ENCODE measurements around the gene MRPS11. TPM values are rescaled to one million over a fixed set of nuclear protein-coding genes. Genes with fewer than 3 reads are reported as not detected.

Gene MRPS11
- total and polyA plus RNA-seq, 2 of the 8 experiments (the other 6 are each of a cell fraction or from before 2014, with no cell fraction given), result 41.4 to 59.2 TPM

- Histone ChIP-seq H3K27me3 (replicated peaks in 1 of 4; ENCODE audit: control insufficient read depth in 3 of 4, extremely low read depth in 1 of 4, insufficient read depth in 3 of 4, low read length in 3 of 4) (no peaks in the 10 kb centered on the region), H2BK5ac (ENCODE audit: low read depth, low read length) (no peak overlapping the region), H3K23ac (ENCODE audit: insufficient read length) (no peak overlapping the region), H3K36me3 (ENCODE audit: control insufficient read depth in 2 of 4, insufficient read depth in 4 of 4, low read length in 3 of 4) (no peaks in the 10 kb centered on the region), H4K20me1 (replicated peaks in 1 of 2; ENCODE audit: control insufficient read depth in 1 of 2, insufficient read depth in 2 of 2, low read length in 2 of 2) (no peaks in the 10 kb centered on the region), H2BK20ac (ENCODE audit: low read length) (no peak overlapping the region), H3K23me2 (ENCODE audit: low read depth, low read length) (no peaks in the 10 kb centered on the region; the same call in 1 of the 2 replicates), H3K18ac (ENCODE audit: extremely low read depth, low read length) (no peak overlapping the region), H2BK15ac (ENCODE audit: low read length) (no peak overlapping the region), H4K91ac (replicated peaks; ENCODE audit: insufficient read length, low read length) (no peak overlapping the region), H2BK12ac (ENCODE audit: low read depth, low read length) (no peak overlapping the region), H3K56ac (replicated peaks; ENCODE audit: insufficient read length, low read depth, low read length) (no peak overlapping the region), H2BK120ac (replicated peaks; ENCODE audit: low read depth, low read length) (no peak overlapping the region), H3K9me3 (ENCODE audit: insufficient read depth in 2 of 2, low read depth in 1 of 2, low read length in 1 of 2) (no peaks in the 10 kb centered on the region), H2AFZ (ENCODE audit: low read length) (no peak overlapping the region), H2AK5ac (ENCODE audit: low read depth, low read length) (no peak overlapping the region), H3K14ac (ENCODE audit: insufficient read length) (no peak overlapping the region), H3K4me1 (replicated peaks in 1 of 4; ENCODE audit: control insufficient read depth in 3 of 4, insufficient read depth in 4 of 4, low read length in 3 of 4) (no peaks in the 10 kb centered on the region), H4K8ac (ENCODE audit: extremely low read depth, insufficient read depth, low read length) (no peak overlapping the region), H3K4me2 (ENCODE audit: insufficient read depth in 1 of 2, low read depth in 2 of 2, low read length in 2 of 2) (no peak overlapping the region), H3K79me2 (ENCODE audit: control insufficient read depth in 1 of 2, insufficient read depth in 2 of 2, low read length in 2 of 2) (no peaks in the 10 kb centered on the region), H3K4me3 (ENCODE audit: extremely low read depth in 1 of 4, insufficient read depth in 2 of 4, low read depth in 3 of 4, low read length in 4 of 4) (no peak overlapping the region), H4K5ac (ENCODE audit: insufficient read length, low read depth, low read length) (no peak overlapping the region), H3K79me1 (ENCODE audit: low read depth, low read length) (no peaks in the 10 kb centered on the region), H3K4ac (replicated peaks; ENCODE audit: insufficient read length, low read depth, low read length) (no peak overlapping the region), H3K27ac (ENCODE audit: low read depth, low read length) (no peak overlapping the region), H3K9ac (replicated peaks in 1 of 4; ENCODE audit: extremely low read depth in 1 of 4, low read depth in 3 of 4, low read length in 3 of 4) (no peak overlapping the region)
- FAIRE-seq (no peak), DNase-seq (ENCODE audit: low read depth in 1 of 2, low spot score in 2 of 2) (no peak)
- TF ChIP-seq, protein P1, sequence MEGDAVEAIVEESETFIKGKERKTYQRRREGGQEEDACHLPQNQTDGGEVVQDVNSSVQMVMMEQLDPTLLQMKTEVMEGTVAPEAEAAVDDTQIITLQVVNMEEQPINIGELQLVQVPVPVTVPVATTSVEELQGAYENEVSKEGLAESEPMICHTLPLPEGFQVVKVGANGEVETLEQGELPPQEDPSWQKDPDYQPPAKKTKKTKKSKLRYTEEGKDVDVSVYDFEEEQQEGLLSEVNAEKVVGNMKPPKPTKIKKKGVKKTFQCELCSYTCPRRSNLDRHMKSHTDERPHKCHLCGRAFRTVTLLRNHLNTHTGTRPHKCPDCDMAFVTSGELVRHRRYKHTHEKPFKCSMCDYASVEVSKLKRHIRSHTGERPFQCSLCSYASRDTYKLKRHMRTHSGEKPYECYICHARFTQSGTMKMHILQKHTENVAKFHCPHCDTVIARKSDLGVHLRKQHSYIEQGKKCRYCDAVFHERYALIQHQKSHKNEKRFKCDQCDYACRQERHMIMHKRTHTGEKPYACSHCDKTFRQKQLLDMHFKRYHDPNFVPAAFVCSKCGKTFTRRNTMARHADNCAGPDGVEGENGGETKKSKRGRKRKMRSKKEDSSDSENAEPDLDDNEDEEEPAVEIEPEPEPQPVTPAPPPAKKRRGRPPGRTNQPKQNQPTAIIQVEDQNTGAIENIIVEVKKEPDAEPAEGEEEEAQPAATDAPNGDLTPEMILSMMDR (IDR thresholded peaks at IDR 0.05; ENCODE audit: control extremely low read depth in 1 of 3, insufficient read depth in 1 of 3, low read depth in 1 of 3, low read length in 3 of 3), result no peak
- no peak for TF ChIP-seq BCL11A (IDR thresholded peaks at IDR 0.05; ENCODE audit: low read depth in 2 of 2, low read length in 2 of 2)
- TF ChIP-seq SIN3A (conservative IDR thresholded peaks at IDR 0.05 in 1 of 2, IDR thresholded peaks at IDR 0.05 in 1 of 2; ENCODE audit: low read depth in 1 of 2, low read length in 2 of 2), result no peak
- no peak for TF ChIP-seq BACH1 (IDR thresholded peaks at IDR 0.05; ENCODE audit: low read length)
- no peak for TF ChIP-seq ASH2L (IDR thresholded peaks at IDR 0.05; ENCODE audit: low read length)
- TF ChIP-seq E2F6 (IDR thresholded peaks at IDR 0.05), result no peak
- TF ChIP-seq CTBP2 (IDR thresholded peaks at IDR 0.05; ENCODE audit: borderline replicate concordance, insufficient read depth, insufficient read length, low read length), result no peak
- no peak for TF ChIP-seq JUND (IDR thresholded peaks at IDR 0.05; ENCODE audit: low read length)
- no peak for TF ChIP-seq CEBPB (IDR thresholded peaks at IDR 0.05; ENCODE audit: low read depth, low read length)
- 93% methylated on average over 2 of the region's 2 CpGs; no CpG with 5 or more reads in 1 of the 2 experiments for WGBS, 2 experiments (ENCODE audit: extremely low coverage in 1 of 2, insufficient coverage in 1 of 2, insufficient read length in 1 of 2, insufficient replicate concordance in 2 of 2, low coverage in 1 of 2, low lambda C conversion rate in 2 of 2, missing lambda C conversion rate in 1 of 2)
- ChIA-PET POLR2A (ENCODE audit: partially characterized antibody) (no interaction called here), CTCF (ENCODE audit: partially characterized antibody) (interaction anchor here (1.4 to 2.5 kb wide), 6 partner anchors 9 to 180 kb away, joined by 4 to 8 read pairs (median 6); no protein-coding TSS in a partner anchor)
Observed at GRCh38 chr15:88426304-88426703, 41.2 kb upstream of the MRPS11 start.

Measured in H1 (cell line).